Loucy (cell line): Measurements from ENCODE around the gene HS6ST1.
A peak's percentile ranks its signal among the peaks of the same experiment; 100 is the strongest.

Source experiments
- H2AFZ ChIP-seq: fragments of 200-600 bp; sonication (generic); 2 replicates; pipeline ENCODE4 v1.6.0; 2016; ENCODE audit warnings: antibody characterized with exemption, mild to moderate bottlenecking, low read length, moderate library complexity
- H3F3A ChIP-seq: fragments of 200-600 bp; 2 replicates; pipeline ENCODE4 v1.6.0; 2016; ENCODE audit warnings: antibody characterized with exemption, low read depth, mild to moderate bottlenecking
- H3K27me3 ChIP-seq: fragments of 200-600 bp; sonication (generic); 2 replicates; pipeline ENCODE4 v1.6.1; 2014; ENCODE audit warnings: low read length, mild to moderate bottlenecking; ENCODE audit not compliant: insufficient read depth, poor library complexity, severe bottlenecking
- H3K36me3 ChIP-seq: fragments of 200-600 bp; sonication (generic); 2 replicates; pipeline ENCODE4 v1.6.1; 2016; ENCODE audit warnings: low read length; ENCODE audit not compliant: insufficient read depth
- H3K4me1 ChIP-seq: fragments of 200-600 bp; sonication (generic); 2 replicates; pipeline ENCODE4 v1.5.1; 2014; ENCODE audit warnings: low read length, mild to moderate bottlenecking; ENCODE audit not compliant: insufficient read depth, poor library complexity, severe bottlenecking
- H3K4me2 ChIP-seq: fragments of 200-600 bp; sonication (generic); 2 replicates; pipeline ENCODE4 v1.6.0; 2014; ENCODE audit warnings: antibody characterized with exemption, low read length, low read depth, mild to moderate bottlenecking; ENCODE audit not compliant: poor library complexity, severe bottlenecking
- H3K4me3 ChIP-seq: fragments of 200-600 bp; sonication (generic); 2 replicates; pipeline ENCODE4 v1.5.1; 2014; ENCODE audit warnings: low read length, mild to moderate bottlenecking, mixed read lengths; ENCODE audit not compliant: poor library complexity, severe bottlenecking
- H3K79me2 ChIP-seq: fragments of 200-600 bp; sonication (generic); 2 replicates; pipeline ENCODE4 v1.6.1; 2014; ENCODE audit warnings: low read length; ENCODE audit not compliant: insufficient read depth
- H3K9ac ChIP-seq: fragments of 200-600 bp; sonication (generic); 2 replicates; pipeline ENCODE4 v1.6.0; 2014; ENCODE audit warnings: mild to moderate bottlenecking, low read depth, low read length, moderate library complexity; ENCODE audit not compliant: poor library complexity, severe bottlenecking
- H3K9me2 ChIP-seq: fragments of 200-600 bp; sonication (generic); replicated peaks from 2 replicates; pipeline ENCODE4 v1.6.1; 2016; ENCODE audit warnings: low read depth, low read length, mixed read lengths
- H3K9me3 ChIP-seq: fragments of 200-600 bp; sonication (generic); 2 replicates; pipeline ENCODE4 v1.6.1; 2014; ENCODE audit warnings: mild to moderate bottlenecking, antibody characterized with exemption, low read length, low read depth; ENCODE audit not compliant: insufficient read depth
- H4K20me1 ChIP-seq: fragments of 200-600 bp; sonication (generic); 2 replicates; pipeline ENCODE4 v1.6.0; 2014; ENCODE audit warnings: antibody characterized with exemption, low read length, mild to moderate bottlenecking; ENCODE audit not compliant: insufficient read depth, poor library complexity, severe bottlenecking
- CTCF ChIP-seq: fragments of 200-600 bp; sonication (generic); conservative IDR thresholded peaks from 2 replicates; pipeline ENCODE4 v1.5.1; 2014; ENCODE audit warnings: mild to moderate bottlenecking, antibody characterized with exemption, low read length
- EZH2phosphoT487 ChIP-seq: fragments of 200-600 bp; IDR thresholded peaks from 2 replicates; pipeline ENCODE4 v1.6.1; 2018; ENCODE audit warnings: antibody characterized with exemption, mild to moderate bottlenecking, moderate library complexity, borderline replicate concordance

Gene HS6ST1

GRCh38 chr2:128289439-128289838 lies 29.2 kb downstream of the HS6ST1 start:
- peak overlapping the region; percentile 11 for H3K4me2 ChIP-seq
- H3F3A ChIP-seq: no peaks in the 10 kb centered on the region
- H3K27me3 ChIP-seq: no peaks in the 10 kb centered on the region
- no peaks in the 10 kb centered on the region for H3K9me3 ChIP-seq
- peaks cover 98% of the 10 kb centered on the region for H3K36me3 ChIP-seq
- H3K79me2 ChIP-seq: peaks cover 100% of the 10 kb centered on the region
- H3K4me3 ChIP-seq: no peak overlapping the region
- H3K9ac ChIP-seq: no peak overlapping the region
- peaks cover 22% of the 10 kb centered on the region for H3K4me1 ChIP-seq
- TF ChIP-seq CTCF (no peak), EZH2phosphoT487 (no peak)
- H3K9me2 ChIP-seq: no peaks in the 10 kb centered on the region
- no peak overlapping the region for H2AFZ ChIP-seq
- peaks cover 100% of the 10 kb centered on the region for H4K20me1 ChIP-seq

- H2AFZ ChIP-seq: no peak overlapping the region
- H4K20me1 ChIP-seq: peaks cover 100% of the 10 kb centered on the region
- H3K4me3 ChIP-seq: no peak overlapping the region
- TF ChIP-seq EZH2phosphoT487 (no peak), CTCF (no peak)
- peak overlapping the region; percentile 11 for H3K4me2 ChIP-seq
- no peaks in the 10 kb centered on the region for H3K9me2 ChIP-seq
- H3K27me3 ChIP-seq: no peaks in the 10 kb centered on the region
- H3K9ac ChIP-seq: no peak overlapping the region
- H3K9me3 ChIP-seq: no peaks in the 10 kb centered on the region
- H3K36me3 ChIP-seq: peaks cover 98% of the 10 kb centered on the region
- H3K4me1 ChIP-seq: peaks cover 21% of the 10 kb centered on the region
- H3F3A ChIP-seq: no peaks in the 10 kb centered on the region
- peaks cover 100% of the 10 kb centered on the region for H3K79me2 ChIP-seq
Observed at GRCh38 chr2:128288781-128289180, 29.9 kb downstream of the HS6ST1 start.

- Histone ChIP-seq H3K36me3 (peaks cover 98% of the 10 kb centered on the region), H3K9me2 (no peaks in the 10 kb centered on the region), H3K9ac (no peak overlapping the region), H4K20me1 (peaks cover 100% of the 10 kb centered on the region), H3K9me3 (no peaks in the 10 kb centered on the region), H3K4me2 (no peak overlapping the region), H3K79me2 (peaks cover 100% of the 10 kb centered on the region), H3F3A (no peaks in the 10 kb centered on the region), H2AFZ (no peak overlapping the region), H3K4me3 (no peak overlapping the region), H3K4me1 (peaks cover 16% of the 10 kb centered on the region), H3K27me3 (no peaks in the 10 kb centered on the region)
- TF ChIP-seq CTCF: no peak
- TF ChIP-seq EZH2phosphoT487: no peak
Observed at GRCh38 chr2:128287780-128288735, 30.6 kb downstream of the HS6ST1 start.
